HG03280 (cell line): Measurements from ENCODE around the gene UNC13B.

Experiments
- ATAC-seq: cut with Tn5 transposase; IDR thresholded peaks from one replicate; pipeline ENCODE4 v1.9.1; 2021; ENCODE audit warnings: mild to moderate bottlenecking, moderate library complexity; ENCODE audit not compliant: unreplicated experiment

The UNC13B gene

GRCh38 chr9:35318741-35319140 is 156.9 kb downstream of the UNC13B start:
- no peak for ATAC-seq

- ATAC-seq: no peak
Observed at GRCh38 chr9:35322075-35322885, 160.5 kb downstream of the UNC13B start.

- ATAC-seq: no peak
Observed at GRCh38 chr9:35324966-35325365, 163.2 kb downstream of the UNC13B start.

- no peak for ATAC-seq
Observed at GRCh38 chr9:35333551-35333950, 171.7 kb downstream of the UNC13B start.

- ATAC-seq: no peak
Observed at GRCh38 chr9:35335164-35335563, 173.4 kb downstream of the UNC13B start.

- no peak for ATAC-seq
Observed at GRCh38 chr9:35338086-35338485, 176.3 kb downstream of the UNC13B start.

- ATAC-seq: no peak
Observed at GRCh38 chr9:35338561-35339274, 176.9 kb downstream of the UNC13B start.

GRCh38 chr9:35340046-35340445 is 178.2 kb downstream of the UNC13B start:
- no peak for ATAC-seq

GRCh38 chr9:35341021-35341420 is 179.2 kb downstream of the UNC13B start:
- ATAC-seq: no peak

- ATAC-seq: no peak
Observed at GRCh38 chr9:35341585-35341984, 179.8 kb downstream of the UNC13B start.

GRCh38 chr9:35342221-35342958 is 180.6 kb downstream of the UNC13B start:
- no peak for ATAC-seq

- no peak for ATAC-seq
Observed at GRCh38 chr9:35348109-35348508, 186.3 kb downstream of the UNC13B start.

- ATAC-seq: no peak
Observed at GRCh38 chr9:35349287-35349990, 187.6 kb downstream of the UNC13B start.

- ATAC-seq: no peak
Observed at GRCh38 chr9:35350212-35350611, 188.4 kb downstream of the UNC13B start.

GRCh38 chr9:35350827-35351549 is 189.2 kb downstream of the UNC13B start:
- ATAC-seq: no peak

GRCh38 chr9:35353731-35354365 is 192.0 kb downstream of the UNC13B start:
- no peak for ATAC-seq

GRCh38 chr9:35355939-35356338 is 194.1 kb downstream of the UNC13B start:
- no peak for ATAC-seq

- no peak for ATAC-seq
Observed at GRCh38 chr9:35357116-35357515, 195.3 kb downstream of the UNC13B start.

- no peak for ATAC-seq
Observed at GRCh38 chr9:35357826-35358225, 196.0 kb downstream of the UNC13B start.
